GM23338 (cell line): ENCODE results near the gene BRD9. TPM values are rescaled to one million over a fixed set of nuclear protein-coding genes. Genes with fewer than 3 reads are reported as not detected.

ENCODE experiments used
- ATAC-seq: fragments of 200-7000 bp; cut with Tn5 transposase; 3 replicates; pipeline ENCODE4 v1.9.1; 2020
- DNase-seq: peaks from one replicate; pipeline ENCODE4 v3.0.0-alpha.2; 2015; ENCODE audit warnings: low spot score
- H2AFZ ChIP-seq: fragments of 200-600 bp; sonication (generic); 2 replicates; pipeline ENCODE4 v1.8.0; 2016; ENCODE audit warnings: antibody characterized with exemption, mild to moderate bottlenecking, moderate library complexity
- H3F3A ChIP-seq: fragments of 200-600 bp; sonication (generic); replicated peaks from 2 replicates; pipeline ENCODE4 v1.8.0; 2017; ENCODE audit warnings: antibody characterized with exemption, mixed run types, low read depth
- H3K27ac ChIP-seq: fragments of 200-600 bp; sonication (generic); 2 replicates; pipeline ENCODE4 v1.6.1; 2016; ENCODE audit warnings: low read depth
- H3K27me3 ChIP-seq: fragments of 200-600 bp; sonication (generic); 2 replicates; pipeline ENCODE4 v1.8.0; 2016; ENCODE audit warnings: mild to moderate bottlenecking, mixed run types, moderate library complexity; ENCODE audit not compliant: insufficient read depth
- H3K36me3 ChIP-seq: fragments of 200-600 bp; sonication (generic); 2 replicates; pipeline ENCODE4 v1.8.0; 2016; ENCODE audit warnings: mild to moderate bottlenecking; ENCODE audit not compliant: insufficient read depth
- H3K4me1 ChIP-seq: fragments of 200-600 bp; sonication (generic); 2 replicates; pipeline ENCODE4 v1.8.0; 2016; ENCODE audit warnings: mild to moderate bottlenecking, moderate library complexity; ENCODE audit not compliant: insufficient read depth
- H3K4me2 ChIP-seq: fragments of 200-600 bp; sonication (generic); 2 replicates; pipeline ENCODE4 v1.7.1; 2017; ENCODE audit warnings: mixed run types
- H3K4me3 ChIP-seq: fragments of 200-600 bp; sonication (generic); 2 replicates; pipeline ENCODE4 v1.6.1; 2016; ENCODE audit warnings: mixed run types
- H3K79me2 ChIP-seq: fragments of 200-600 bp; sonication (generic); replicated peaks from 2 replicates; pipeline ENCODE4 v1.8.0; 2017; ENCODE audit warnings: mild to moderate bottlenecking; ENCODE audit not compliant: insufficient read depth
- H3K9me2 ChIP-seq: fragments of 200-600 bp; sonication (generic); 2 replicates; pipeline ENCODE4 v1.8.0; 2017; ENCODE audit not compliant: insufficient read depth
- H4K20me1 ChIP-seq: fragments of 200-600 bp; sonication (generic); replicated peaks from 2 replicates; pipeline ENCODE4 v1.8.0; 2017; ENCODE audit warnings: mild to moderate bottlenecking; ENCODE audit not compliant: insufficient read depth
- H3K27ac Mint-ChIP-seq: 2 replicates; pipeline ENCODE4 v1.8.0; 2020; ENCODE audit warnings: inconsistent platforms, mild to moderate bottlenecking, moderate library complexity, mixed read lengths
- H3K27me3 Mint-ChIP-seq: 3 replicates; pipeline ENCODE4 v1.8.0; 2022; ENCODE audit warnings: low read depth, mild to moderate bottlenecking, moderate library complexity, mixed read lengths, inconsistent platforms; ENCODE audit not compliant: insufficient read depth, poor library complexity
- H3K36me3 Mint-ChIP-seq: 3 replicates; pipeline ENCODE4 v1.8.0; 2021; ENCODE audit warnings: low read depth, mild to moderate bottlenecking, inconsistent platforms, moderate library complexity, mixed read lengths
- H3K4me1 Mint-ChIP-seq: 3 replicates; pipeline ENCODE4 v1.8.0; 2020; ENCODE audit warnings: mild to moderate bottlenecking, inconsistent platforms, mixed read lengths
- H3K4me3 Mint-ChIP-seq: 3 replicates; pipeline ENCODE4 v1.8.0; 2021; ENCODE audit warnings: moderate library complexity, mild to moderate bottlenecking, inconsistent platforms, mixed read lengths
- H3K9me3 Mint-ChIP-seq: 3 replicates; pipeline ENCODE4 v1.8.0; 2020; ENCODE audit warnings: moderate library complexity, mild to moderate bottlenecking, inconsistent platforms, mixed read lengths
- CREB1 ChIP-seq: fragments of 250-450 bp; sonication (Bioruptor Pico); IDR thresholded peaks from 2 replicates; pipeline ENCODE4 v1.5.0; 2020; ENCODE audit warnings: low read depth, mild to moderate bottlenecking, moderate library complexity
- CTCF ChIP-seq, 2 experiments: fragments of 200-600 bp in 1 of 2; sonication (generic) in 1 of 2; conservative IDR thresholded peaks; 2 replicates each; pipeline versions ENCODE4 v1.5.1 to v1.6.1; 2016 to 2017; ENCODE audit warnings: antibody characterized with exemption in 2 of 2, low read depth in 2 of 2, mild to moderate bottlenecking in 2 of 2, moderate library complexity in 1 of 2
- EZH2 ChIP-seq: fragments of 200-600 bp; sonication (generic); IDR thresholded peaks from one replicate; pipeline ENCODE4 v1.8.0; 2017; ENCODE audit warnings: antibody characterized with exemption, mild to moderate bottlenecking, low read depth; ENCODE audit not compliant: unreplicated experiment
- EZH2phosphoT487 ChIP-seq: fragments of 200-600 bp; sonication (generic); IDR thresholded peaks from one replicate; pipeline ENCODE4 v1.8.1; 2018; ENCODE audit warnings: antibody characterized with exemption; ENCODE audit not compliant: unreplicated experiment
- JUNB ChIP-seq: IDR thresholded peaks from one replicate; pipeline ENCODE4 v1.6.1; 2016; ENCODE audit warnings: antibody characterized with exemption; ENCODE audit not compliant: unreplicated experiment
- NANOG ChIP-seq: IDR thresholded peaks from 2 replicates; pipeline ENCODE4 v1.6.1; 2016; ENCODE audit warnings: antibody characterized with exemption, borderline replicate concordance
- POLR2AphosphoS5 ChIP-seq: IDR thresholded peaks from 2 replicates; pipeline ENCODE4 v1.6.1; 2016; ENCODE audit warnings: antibody characterized with exemption, low read depth
- STAT1 ChIP-seq: IDR thresholded peaks from one replicate; pipeline ENCODE4 v1.6.1; 2016; ENCODE audit warnings: antibody characterized with exemption; ENCODE audit not compliant: unreplicated experiment
- ZNF114 ChIP-seq: fragments of 250-450 bp; sonication (Bioruptor Pico); IDR thresholded peaks from 2 replicates; pipeline ENCODE4 v1.5.0; 2020; ENCODE audit warnings: mild to moderate bottlenecking, moderate library complexity
- ZNF331 ChIP-seq: fragments of 250-450 bp; sonication (Bioruptor Pico); IDR thresholded peaks from 2 replicates; pipeline ENCODE4 v1.5.0; 2020; ENCODE audit warnings: low read depth, mild to moderate bottlenecking, moderate library complexity
- polyA plus RNA-seq: library from polyadenylated mRNA; unstranded; fragments of >200 nt; fragmentation: Nextera tagmentation; extraction: Ambion mirVana; gene quantifications from 2 replicates; pipeline ENCODE4 v1.2.1, GENCODE V29; 2016
- total RNA-seq: library from RNA; depleted of rRNA; stranded (reverse); fragments of >200 nt; shearing (Covaris generic); gene quantifications from 2 replicates; pipeline ENCODE4 v1.2.3, GENCODE V29; 2014
- TF ChIP-seq, protein P1 (sequence below): IDR thresholded peaks from one replicate; pipeline ENCODE4 v1.6.1; 2018; ENCODE audit warnings: antibody characterized with exemption; ENCODE audit not compliant: unreplicated experiment
- TF ChIP-seq, protein P2 (sequence below): IDR thresholded peaks from 2 replicates; pipeline ENCODE4 v1.6.1; 2016; ENCODE audit warnings: antibody characterized with exemption

The BRD9 gene
- total and polyA plus RNA-seq, 2 experiments from 2014 or later = 32.9 to 54.7 TPM

- Histone ChIP-seq H3K4me3 (no peak overlapping the region), H3K79me2 (peaks cover 16% of the 10 kb centered on the region), H2AFZ (no peak overlapping the region), H3K27me3 (no peaks in the 10 kb centered on the region), H3F3A (0 out of 2 replicates have a peak, but pooled peaks cover 4% of the 10 kb centered on the region), H3K36me3 (peaks cover 45% of the 10 kb centered on the region), H3K9me2 (no peaks in the 10 kb centered on the region), H4K20me1 (peaks cover 20% of the 10 kb centered on the region), H3K27ac (no peak overlapping the region), H3K4me2 (no peak overlapping the region), H3K4me1 (no peaks in the 10 kb centered on the region)
- no peak for DNase-seq
- Mint-ChIP-seq H3K9me3 (no peaks in the 10 kb centered on the region), H3K27ac (no peak overlapping the region), H3K4me3 (no peak overlapping the region), H3K27me3 (peaks cover 2% of the 10 kb centered on the region), H3K36me3 (peaks cover 95% of the 10 kb centered on the region), H3K4me1 (no peaks in the 10 kb centered on the region)
- TF ChIP-seq NANOG (no peak), EZH2 (no peak), CTCF (conservative IDR thresholded peaks at IDR 0.05; ENCODE audit: low read depth in 2 of 2) (no peak)
- no peak for ATAC-seq
Measured at GRCh38 chr5:872301-872700, 20.3 kb downstream of the BRD9 start.

DNA sequence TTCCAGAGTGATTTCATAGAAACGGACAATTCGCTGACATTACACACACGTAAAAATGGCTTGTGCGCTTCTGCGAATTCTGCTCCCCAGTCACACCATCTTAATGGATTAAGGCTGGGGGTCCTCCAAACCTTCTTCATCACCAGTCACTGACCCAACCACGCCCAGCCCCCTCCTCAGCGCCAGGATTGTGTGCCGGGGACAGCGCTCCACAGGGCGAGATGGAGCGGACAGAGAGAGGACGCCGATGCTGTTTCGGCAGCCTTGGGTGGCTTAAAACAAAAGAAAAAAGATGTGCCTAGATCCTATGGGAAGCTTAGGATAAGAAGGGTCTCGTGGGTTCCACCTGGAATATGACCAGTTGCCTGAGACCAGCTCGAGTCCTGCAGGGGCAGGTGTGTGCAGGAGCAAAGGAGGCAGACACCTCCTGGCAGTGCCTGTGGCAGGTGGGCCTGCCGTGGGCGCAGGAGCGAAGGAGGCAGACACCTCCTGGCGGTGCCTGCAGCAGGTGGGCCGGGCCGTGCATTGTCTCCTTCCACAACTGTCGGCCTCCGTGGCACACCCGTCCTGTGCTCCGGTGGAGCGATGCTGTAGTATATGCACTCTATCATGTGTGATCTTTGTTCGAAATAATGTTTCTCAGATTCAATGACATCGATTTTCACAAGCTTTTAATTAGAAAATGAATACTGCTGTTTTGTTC lies 20.9 kb downstream of the BRD9 start:
- no peaks in the 10 kb centered on the region for H3K4me1 Mint-ChIP-seq
- Histone ChIP-seq H2AFZ (no peak overlapping the region), H3K79me2 (peaks cover 15% of the 10 kb centered on the region), H3K4me3 (no peak overlapping the region), H3K4me1 (no peaks in the 10 kb centered on the region), H4K20me1 (peaks cover 23% of the 10 kb centered on the region), H3K4me2 (no peak overlapping the region), H3K36me3 (peaks cover 45% of the 10 kb centered on the region), H3F3A (0 out of 2 replicates have a peak, but pooled peaks cover 4% of the 10 kb centered on the region), H3K27me3 (no peaks in the 10 kb centered on the region), H3K27ac (no peak overlapping the region), H3K9me2 (no peaks in the 10 kb centered on the region)
- DNase-seq (no peak), ATAC-seq (no peak)
- H3K27ac Mint-ChIP-seq = no peak overlapping the region
- peaks cover 89% of the 10 kb centered on the region for H3K36me3 Mint-ChIP-seq
- no peaks in the 10 kb centered on the region for H3K9me3 Mint-ChIP-seq
- peaks cover 2% of the 10 kb centered on the region for H3K27me3 Mint-ChIP-seq
- H3K4me3 Mint-ChIP-seq = no peak overlapping the region
- TF ChIP-seq, protein P1, sequence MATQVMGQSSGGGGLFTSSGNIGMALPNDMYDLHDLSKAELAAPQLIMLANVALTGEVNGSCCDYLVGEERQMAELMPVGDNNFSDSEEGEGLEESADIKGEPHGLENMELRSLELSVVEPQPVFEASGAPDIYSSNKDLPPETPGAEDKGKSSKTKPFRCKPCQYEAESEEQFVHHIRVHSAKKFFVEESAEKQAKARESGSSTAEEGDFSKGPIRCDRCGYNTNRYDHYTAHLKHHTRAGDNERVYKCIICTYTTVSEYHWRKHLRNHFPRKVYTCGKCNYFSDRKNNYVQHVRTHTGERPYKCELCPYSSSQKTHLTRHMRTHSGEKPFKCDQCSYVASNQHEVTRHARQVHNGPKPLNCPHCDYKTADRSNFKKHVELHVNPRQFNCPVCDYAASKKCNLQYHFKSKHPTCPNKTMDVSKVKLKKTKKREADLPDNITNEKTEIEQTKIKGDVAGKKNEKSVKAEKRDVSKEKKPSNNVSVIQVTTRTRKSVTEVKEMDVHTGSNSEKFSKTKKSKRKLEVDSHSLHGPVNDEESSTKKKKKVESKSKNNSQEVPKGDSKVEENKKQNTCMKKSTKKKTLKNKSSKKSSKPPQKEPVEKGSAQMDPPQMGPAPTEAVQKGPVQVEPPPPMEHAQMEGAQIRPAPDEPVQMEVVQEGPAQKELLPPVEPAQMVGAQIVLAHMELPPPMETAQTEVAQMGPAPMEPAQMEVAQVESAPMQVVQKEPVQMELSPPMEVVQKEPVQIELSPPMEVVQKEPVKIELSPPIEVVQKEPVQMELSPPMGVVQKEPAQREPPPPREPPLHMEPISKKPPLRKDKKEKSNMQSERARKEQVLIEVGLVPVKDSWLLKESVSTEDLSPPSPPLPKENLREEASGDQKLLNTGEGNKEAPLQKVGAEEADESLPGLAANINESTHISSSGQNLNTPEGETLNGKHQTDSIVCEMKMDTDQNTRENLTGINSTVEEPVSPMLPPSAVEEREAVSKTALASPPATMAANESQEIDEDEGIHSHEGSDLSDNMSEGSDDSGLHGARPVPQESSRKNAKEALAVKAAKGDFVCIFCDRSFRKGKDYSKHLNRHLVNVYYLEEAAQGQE = no peak
- no peak for TF ChIP-seq EZH2phosphoT487
- TF ChIP-seq, protein P2, sequence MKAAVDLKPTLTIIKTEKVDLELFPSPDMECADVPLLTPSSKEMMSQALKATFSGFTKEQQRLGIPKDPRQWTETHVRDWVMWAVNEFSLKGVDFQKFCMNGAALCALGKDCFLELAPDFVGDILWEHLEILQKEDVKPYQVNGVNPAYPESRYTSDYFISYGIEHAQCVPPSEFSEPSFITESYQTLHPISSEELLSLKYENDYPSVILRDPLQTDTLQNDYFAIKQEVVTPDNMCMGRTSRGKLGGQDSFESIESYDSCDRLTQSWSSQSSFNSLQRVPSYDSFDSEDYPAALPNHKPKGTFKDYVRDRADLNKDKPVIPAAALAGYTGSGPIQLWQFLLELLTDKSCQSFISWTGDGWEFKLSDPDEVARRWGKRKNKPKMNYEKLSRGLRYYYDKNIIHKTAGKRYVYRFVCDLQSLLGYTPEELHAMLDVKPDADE = no peak
- no peak for TF ChIP-seq JUNB
- no peak for TF ChIP-seq STAT1
- TF ChIP-seq POLR2AphosphoS5 = no peak
- TF ChIP-seq NANOG = no peak
- no peak for TF ChIP-seq CREB1 (CRISPR knock-in tag)
- TF ChIP-seq EZH2 = no peak
- TF ChIP-seq ZNF114 (CRISPR knock-in tag) = no peak
- no peak for TF ChIP-seq ZNF331 (CRISPR knock-in tag)
